GM10248 (cell line): ENCODE data around the gene PPARA.

Source experiments
- CTCF ChIA-PET: fragments of 300-600 bp; sonication (Branson Sonifier 250); formaldehyde crosslinking; extraction: SDS; loops from one replicate; lab custom pipeline; 2021; ENCODE audit warnings: antibody characterized with exemption; lab: Yijun Ruan, JAX
- POLR2A ChIA-PET: fragments of 350-650 bp; sonication (Branson Sonifier 250); formaldehyde crosslinking; extraction: SDS; loops from one replicate; lab custom pipeline; 2020; ENCODE audit warnings: antibody characterized with exemption; lab: Yijun Ruan, JAX
- DNase-seq: peaks from one replicate; pipeline ENCODE4 v3.0.0; 2012; ENCODE audit errors: extremely low spot score
- CTCF ChIP-seq: IDR thresholded peaks from 2 replicates; pipeline ENCODE4 v1.5.1; 2012; ENCODE audit warnings: mild to moderate bottlenecking, low read depth; ENCODE audit errors: extremely low read depth, missing control alignments, control extremely low read depth

Gene PPARA

GRCh38 chr22:46251266-46251665 is 100.9 kb downstream of the PPARA start:
- no peak for TF ChIP-seq CTCF
- CTCF ChIA-PET: no interaction called here
- DNase-seq: no peak
- POLR2A ChIA-PET: no interaction called here

GRCh38 chr22:46251816-46252380 is 101.6 kb downstream of the PPARA start:
- no peak for DNase-seq
- TF ChIP-seq CTCF: no peak
- ChIA-PET POLR2A (no interaction called here), CTCF (no interaction called here)

- POLR2A ChIA-PET: no interaction called here
- CTCF ChIA-PET: no interaction called here
- TF ChIP-seq CTCF: no peak
- no peak for DNase-seq
These were observed 106.1 kb downstream of the PPARA start for GRCh38 chr22:46256358-46256958.

- no peak for TF ChIP-seq CTCF
- CTCF ChIA-PET: interaction anchor here (1.0 kb wide), 1 partner anchor 18 kb away, joined by 3 read pairs; no protein-coding TSS in a partner anchor
- POLR2A ChIA-PET: no interaction called here
- DNase-seq: no peak
These were observed 109.0 kb downstream of the PPARA start for GRCh38 chr22:46259374-46259773.

GRCh38 chr22:46260038-46260437 is 109.7 kb downstream of the PPARA start:
- CTCF ChIA-PET: interaction anchor here (1.0 kb wide), 2 partner anchors 10 to 18 kb away, joined by 3 read pairs; partner anchors contain the start of gene CDPF1
- no peak for TF ChIP-seq CTCF
- POLR2A ChIA-PET: no interaction called here
- no peak for DNase-seq

GRCh38 chr22:46262449-46263215 is 112.3 kb downstream of the PPARA start:
- no peak for DNase-seq
- ChIA-PET CTCF (no interaction called here), POLR2A (no interaction called here)
- TF ChIP-seq CTCF: no peak
